ENCODE measurements around the gene USP3.
"Not testable (repeated sequence)": the region's sequence is repeated elsewhere in the genome, so short reads cannot be mapped to it uniquely, and the experiment has no call there.

GRCh38 chr15:63617147-63617546, 112.8 kb downstream of the USP3 start:
- not testable (repeated sequence) for TF ChIP-seq EP300 (IDR thresholded peaks at IDR 0.05; ENCODE audit: low read depth); CTCF (IDR thresholded peaks at IDR 0.05)

All from transverse colon (tissue), 3 donors.